HepG2 (cell line): ENCODE results near the gene CD151. TPM values are rescaled to one million over a fixed set of nuclear protein-coding genes. Genes with fewer than 3 reads are reported as not detected.

Experiments used
- BCL3 ChIP-seq: sonication (generic); formaldehyde crosslinking; IDR thresholded peaks from 2 replicates; pipeline ENCODE4 v1.5.1; 2020; ENCODE audit warnings: mild to moderate bottlenecking, missing genetic modification reagents, moderate library complexity
- DRAP1 ChIP-seq: IDR thresholded peaks from 2 replicates; pipeline ENCODE4 v1.6.1; 2016; ENCODE audit warnings: missing genetic modification reagents, missing compliant biosample characterization
- GATAD2A ChIP-seq: IDR thresholded peaks from 2 replicates; pipeline ENCODE4 v1.6.1; 2016
- NR2C2 ChIP-seq: sonication (generic); formaldehyde crosslinking; IDR thresholded peaks from 2 replicates; pipeline ENCODE4 v1.4.0; 2020; ENCODE audit warnings: missing genetic modification reagents, mild to moderate bottlenecking, moderate library complexity, borderline replicate concordance
- POLR2G ChIP-seq: fragments of 200-400 bp; formaldehyde crosslinking; IDR thresholded peaks from 2 replicates; pipeline ENCODE4 v1.6.1; 2018; ENCODE audit warnings: mild to moderate bottlenecking, low read depth, low read length, moderate library complexity
- SP4 ChIP-seq: sonication (generic); formaldehyde crosslinking; IDR thresholded peaks from 2 replicates; pipeline ENCODE4 v1.8.1; 2023; ENCODE audit warnings: mild to moderate bottlenecking, missing genetic modification reagents
- ZBTB42 ChIP-seq: sonication (generic); formaldehyde crosslinking; IDR thresholded peaks from 2 replicates; pipeline ENCODE4 v1.5.0; 2020; ENCODE audit warnings: mild to moderate bottlenecking, missing genetic modification reagents
- ZHX1 ChIP-seq: sonication (generic); formaldehyde crosslinking; IDR thresholded peaks from 2 replicates; pipeline ENCODE4 v1.8.1; 2022; ENCODE audit warnings: low read depth, mild to moderate bottlenecking, missing genetic modification reagents
- ZNF543 ChIP-seq: sonication (generic); formaldehyde crosslinking; IDR thresholded peaks from 2 replicates; pipeline ENCODE4 v1.4.0; 2020; ENCODE audit warnings: mild to moderate bottlenecking, missing genetic modification reagents
- polyA plus RNA-seq, 8 experiments: library from polyadenylated mRNA; depleted of rRNA in 3 of 8; stranded (reverse) in 7 of 8; unstranded in 1 of 8; fragments of >200 nt; fragmentation: Illumina TruSeq in 4 of 8; extraction: Trizol in 4 of 8; gene quantifications; 2 replicates each; pipeline versions ENCODE4 v1.2.1 to v1.2.3, GENCODE V29; 2011 to 2016; ENCODE audit warnings: low read depth in 4 of 8, missing spikeins in 1 of 8, mixed read lengths in 1 of 8; ENCODE audit not compliant: insufficient read depth in 1 of 8
- total RNA-seq, 5 experiments: library from RNA; depleted of rRNA; stranded (reverse); fragments of >200 nt; fragmentation: Illumina TruSeq; extraction: Trizol; gene quantifications; 2 replicates each; pipeline ENCODE4 v1.2.3, GENCODE V29; 2016; ENCODE audit warnings: low read depth in 1 of 5
- TF ChIP-seq, protein P1 (sequence below): sonication (generic); formaldehyde crosslinking; IDR thresholded peaks from 2 replicates; pipeline ENCODE4 v1.4.0; 2020; ENCODE audit warnings: missing genetic modification reagents

CD151 gene
- total and polyA plus RNA-seq, 2 of the 13 experiments (the other 11 are each of a cell fraction or from before 2014, with no cell fraction given), result 125 to 197 TPM

DNA sequence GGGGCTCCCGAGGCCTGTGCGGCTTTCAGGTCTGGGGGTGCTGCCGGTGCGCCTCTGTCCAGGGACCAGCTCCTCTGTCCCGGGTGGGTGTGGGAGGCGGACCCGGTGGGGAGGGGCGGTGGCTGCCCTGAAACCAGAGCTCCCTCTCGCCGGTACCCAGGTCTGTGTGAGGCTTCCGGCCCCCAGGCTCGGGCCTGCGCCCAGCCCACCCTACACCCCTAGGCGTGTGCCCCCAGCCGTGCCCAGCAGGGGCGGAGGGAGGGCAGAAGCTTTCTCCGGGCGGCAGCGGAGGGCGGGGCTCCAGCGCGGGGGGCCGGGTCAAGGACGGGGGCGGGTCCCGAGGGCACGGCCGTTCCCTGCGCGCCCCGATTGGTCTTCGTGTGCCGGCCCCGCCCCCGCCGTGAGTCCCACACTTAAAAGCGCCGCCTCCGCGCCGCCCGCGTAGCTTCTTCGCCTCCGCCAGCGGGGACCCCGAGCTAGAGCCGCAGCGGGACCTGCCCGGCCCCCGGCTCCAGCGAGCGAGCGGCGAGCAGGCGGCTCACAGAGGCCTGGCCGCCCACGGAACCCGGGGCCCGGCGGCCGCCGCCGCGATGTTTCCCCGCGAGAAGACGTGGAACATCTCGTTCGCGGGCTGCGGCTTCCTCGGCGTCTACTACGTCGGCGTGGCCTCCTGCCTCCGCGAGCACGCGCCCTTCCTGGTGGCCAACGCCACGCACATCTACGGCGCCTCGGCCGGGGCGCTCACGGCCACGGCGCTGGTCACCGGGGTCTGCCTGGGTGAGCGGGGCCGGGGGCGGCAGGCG, 13.4 kb upstream of the CD151 start (continued):
- peak; percentile 96 for TF ChIP-seq POLR2G
- no peak; the same call in 1 of the 2 replicates for TF ChIP-seq ZNF543 (CRISPR knock-in tag)
- peak; percentile 97 for TF ChIP-seq DRAP1
- TF ChIP-seq NR2C2, result peak; percentile 64; the same call in 1 of the 2 replicates
- TF ChIP-seq SP4, result peak; percentile 87
- TF ChIP-seq, protein P1, sequence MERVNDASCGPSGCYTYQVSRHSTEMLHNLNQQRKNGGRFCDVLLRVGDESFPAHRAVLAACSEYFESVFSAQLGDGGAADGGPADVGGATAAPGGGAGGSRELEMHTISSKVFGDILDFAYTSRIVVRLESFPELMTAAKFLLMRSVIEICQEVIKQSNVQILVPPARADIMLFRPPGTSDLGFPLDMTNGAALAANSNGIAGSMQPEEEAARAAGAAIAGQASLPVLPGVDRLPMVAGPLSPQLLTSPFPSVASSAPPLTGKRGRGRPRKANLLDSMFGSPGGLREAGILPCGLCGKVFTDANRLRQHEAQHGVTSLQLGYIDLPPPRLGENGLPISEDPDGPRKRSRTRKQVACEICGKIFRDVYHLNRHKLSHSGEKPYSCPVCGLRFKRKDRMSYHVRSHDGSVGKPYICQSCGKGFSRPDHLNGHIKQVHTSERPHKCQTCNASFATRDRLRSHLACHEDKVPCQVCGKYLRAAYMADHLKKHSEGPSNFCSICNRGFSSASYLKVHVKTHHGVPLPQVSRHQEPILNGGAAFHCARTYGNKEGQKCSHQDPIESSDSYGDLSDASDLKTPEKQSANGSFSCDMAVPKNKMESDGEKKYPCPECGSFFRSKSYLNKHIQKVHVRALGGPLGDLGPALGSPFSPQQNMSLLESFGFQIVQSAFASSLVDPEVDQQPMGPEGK, result peak; percentile 75
- TF ChIP-seq ZBTB42, result 0 out of 2 replicates have a peak, but pooled peaks have one; percentile 3
- peak; percentile 10; the same call in 1 of the 2 replicates for TF ChIP-seq GATAD2A (CRISPR knock-in tag)
- TF ChIP-seq BCL3 (CRISPR knock-in tag), result peak; percentile 67; the same call in 1 of the 2 replicates
- 0 out of 2 replicates have a peak, but pooled peaks have one; percentile 17 for TF ChIP-seq ZHX1 (CRISPR knock-in tag)
